Muscle of leg (tissue), 11 donors: Measurements from ENCODE around the gene TRIM14. TPM values are rescaled to one million over a fixed set of nuclear protein-coding genes. Genes with fewer than 3 reads are reported as not detected.

Experiments used
- DNase-seq: peaks from one replicate; pipeline ENCODE4 v3.0.0; 2013
- H3K27ac ChIP-seq: one replicate; pipeline ENCODE4 v1.5.1; 2013; ENCODE audit warnings: mild to moderate bottlenecking, low read length, control low read depth
- H3K27me3 ChIP-seq: one replicate; pipeline ENCODE4 v1.6.1; 2013; ENCODE audit warnings: low read length; ENCODE audit not compliant: control insufficient read depth, insufficient read depth
- H3K36me3 ChIP-seq: one replicate; pipeline ENCODE4 v1.6.1; 2013; ENCODE audit warnings: low read length; ENCODE audit not compliant: control insufficient read depth, insufficient read depth
- H3K4me1 ChIP-seq: one replicate; pipeline ENCODE4 v1.6.1; 2013; ENCODE audit warnings: low read length; ENCODE audit not compliant: control insufficient read depth, insufficient read depth
- H3K4me3 ChIP-seq: one replicate; pipeline ENCODE4 v1.5.1; 2013; ENCODE audit warnings: low read length, control low read depth
- H3K9me3 ChIP-seq: replicated peaks from 2 replicates; pipeline ENCODE4 v1.6.1; 2013; ENCODE audit warnings: low read depth, low read length; ENCODE audit not compliant: control insufficient read depth
- WGBS: methylation state at CpG from one replicate; pipeline ENCODE4 v1.1.5; 2013; ENCODE audit warnings: missing lambda C conversion rate; ENCODE audit not compliant: insufficient coverage; 5-methylcytosine and 5-hydroxymethylcytosine counted together
- polyA plus RNA-seq, 8 donors: library from polyadenylated mRNA; unstranded; fragments of 120-200 nt; gene quantifications; one replicate each; pipeline versions ENCODE4 v1.2.1 to v1.2.3, GENCODE V29; 2013; ENCODE audit warnings: inconsistent platforms in 1 of 8, low replicate concordance in 1 of 8; ENCODE audit not compliant: insufficient read length in 8 of 8, insufficient read depth in 1 of 8
- total RNA-seq: library from RNA; stranded (reverse); fragments of 120-200 nt; gene quantifications from one replicate; pipeline ENCODE4 v1.2.4, GENCODE V29; 2013

Gene TRIM14
- total and polyA plus RNA-seq, 9 donors: 0.40 to 3.4 (median 1.1) TPM

DNA sequence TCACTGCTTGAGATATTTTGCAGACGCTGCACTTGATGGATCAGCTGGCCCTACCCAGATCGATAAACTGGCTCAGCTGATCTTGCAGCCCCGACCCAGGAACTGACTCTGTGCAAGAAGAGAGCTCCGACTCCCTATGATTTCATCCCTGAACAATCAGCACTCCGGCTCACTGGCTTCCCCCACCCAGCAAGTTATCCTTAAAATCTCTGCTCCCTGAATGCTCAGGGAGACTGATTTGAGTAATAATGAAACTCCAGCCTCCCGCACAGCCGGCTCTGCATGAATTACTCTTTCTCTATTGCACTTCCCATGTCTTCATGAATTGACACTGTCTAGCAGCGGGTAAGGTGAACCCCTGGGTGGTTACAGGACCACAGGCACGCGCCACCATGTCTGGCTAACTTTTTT lies 79.4 kb downstream of the TRIM14 start:
- Histone ChIP-seq H3K27ac (no peak overlapping the region), H3K9me3 (no peaks in the 10 kb centered on the region), H3K4me3 (no peak overlapping the region), H3K27me3 (no peaks in the 10 kb centered on the region), H3K4me1 (peaks cover 11% of the 10 kb centered on the region), H3K36me3 (no peaks in the 10 kb centered on the region)
- 45% methylated on average over 3 of the region's 10 CpGs for WGBS
- DNase-seq: no peak

GRCh38 chr9:98038958-98039357 lies 80.1 kb downstream of the TRIM14 start:
- no peak for DNase-seq
- no peak overlapping the region for H3K27ac ChIP-seq
- WGBS: 44% methylated on average over 4 of the region's 8 CpGs
- H3K4me1 ChIP-seq: peaks cover 12% of the 10 kb centered on the region
- no peaks in the 10 kb centered on the region for H3K9me3 ChIP-seq
- no peaks in the 10 kb centered on the region for H3K27me3 ChIP-seq
- H3K4me3 ChIP-seq: no peak overlapping the region
- H3K36me3 ChIP-seq: no peaks in the 10 kb centered on the region

GRCh38 chr9:98037357-98037756 lies 81.7 kb downstream of the TRIM14 start:
- H3K27ac ChIP-seq: no peak overlapping the region
- DNase-seq: peak; percentile 33
- H3K9me3 ChIP-seq: no peaks in the 10 kb centered on the region
- no peaks in the 10 kb centered on the region for H3K36me3 ChIP-seq
- no peaks in the 10 kb centered on the region for H3K27me3 ChIP-seq
- peaks cover 12% of the 10 kb centered on the region for H3K4me1 ChIP-seq
- H3K4me3 ChIP-seq: no peak overlapping the region

DNA sequence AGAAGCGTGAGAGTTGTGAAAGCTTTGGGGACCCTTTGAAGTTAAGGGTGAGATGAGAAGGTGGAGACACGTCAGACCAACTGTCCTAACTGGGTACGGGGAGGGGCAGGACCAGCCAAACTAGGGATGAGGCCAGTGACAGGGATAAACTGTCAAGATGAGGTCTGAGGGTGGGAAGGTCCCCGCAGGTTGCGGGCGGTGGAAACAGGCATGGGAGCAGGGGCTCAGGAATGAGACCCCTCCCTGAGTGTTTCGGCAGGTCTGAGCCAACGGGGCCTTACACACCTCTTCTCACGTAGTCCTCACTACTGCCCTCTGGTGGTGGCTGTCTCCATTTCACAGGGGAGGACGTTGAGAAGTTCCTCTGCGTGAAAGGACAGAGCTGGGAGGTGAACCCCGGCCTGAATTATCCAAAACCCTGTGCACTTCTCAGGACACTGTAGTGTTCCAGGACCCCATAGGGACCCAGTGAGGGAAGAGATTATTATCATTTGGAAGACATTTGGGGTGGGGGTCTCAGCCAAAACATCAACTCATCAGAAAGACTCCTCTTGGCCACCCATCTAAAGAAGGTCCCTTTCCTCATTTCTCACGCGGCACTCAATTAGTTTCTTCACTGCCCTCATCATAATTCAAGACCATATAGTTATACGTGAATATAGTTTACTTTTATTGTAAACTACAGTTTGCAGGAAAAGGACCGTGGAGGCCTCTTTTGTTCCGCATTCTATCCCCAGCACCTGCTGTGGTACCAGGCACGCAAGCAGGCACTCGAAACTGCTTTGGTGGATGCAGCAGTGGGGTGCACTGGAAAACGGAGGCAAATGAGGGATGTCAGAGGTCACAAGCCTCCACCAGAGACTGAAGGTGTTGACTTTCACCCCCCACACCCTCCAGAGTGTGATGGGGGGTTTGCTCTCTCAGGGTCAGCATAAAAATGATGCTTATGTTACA lies 84.2 kb downstream of the TRIM14 start:
- Histone ChIP-seq H3K4me1 (peaks cover 12% of the 10 kb centered on the region), H3K4me3 (no peak overlapping the region), H3K27me3 (no peaks in the 10 kb centered on the region), H3K36me3 (no peaks in the 10 kb centered on the region), H3K9me3 (no peaks in the 10 kb centered on the region), H3K27ac (no peak overlapping the region)
- WGBS: 19% methylated on average over 13 of the region's 20 CpGs
- DNase-seq: peak; percentile 81

GRCh38 chr9:98031935-98032334 lies 87.1 kb downstream of the TRIM14 start:
- Histone ChIP-seq H3K9me3 (no peaks in the 10 kb centered on the region), H3K27me3 (no peaks in the 10 kb centered on the region), H3K4me3 (no peak overlapping the region), H3K27ac (no peak overlapping the region), H3K36me3 (no peaks in the 10 kb centered on the region), H3K4me1 (peaks cover 9% of the 10 kb centered on the region)
- no peak for DNase-seq
- WGBS: no CpG with 5 or more reads among the region's 1 CpG

DNA sequence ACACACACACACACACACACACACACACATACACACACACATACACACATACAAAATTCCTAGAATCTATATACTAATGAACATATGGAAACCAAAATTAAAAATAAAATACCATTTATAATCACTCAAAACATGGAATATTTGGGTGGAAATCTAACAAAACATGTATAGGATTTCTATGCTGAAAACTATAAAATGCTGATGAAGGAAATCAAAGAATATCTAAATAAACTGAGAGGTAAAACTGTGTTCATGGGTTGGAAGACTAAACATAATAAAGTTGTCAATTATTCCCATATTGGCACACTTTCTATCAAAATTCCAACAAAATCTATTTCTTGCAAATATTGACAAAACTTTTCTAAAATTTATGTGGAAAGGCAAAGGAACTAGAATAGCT lies 87.9 kb downstream of the TRIM14 start:
- no peaks in the 10 kb centered on the region for H3K27me3 ChIP-seq
- H3K9me3 ChIP-seq: no peaks in the 10 kb centered on the region
- H3K4me3 ChIP-seq: no peak overlapping the region
- DNase-seq: no peak
- no peaks in the 10 kb centered on the region for H3K36me3 ChIP-seq
- peaks cover 9% of the 10 kb centered on the region for H3K4me1 ChIP-seq
- no peak overlapping the region for H3K27ac ChIP-seq

DNA sequence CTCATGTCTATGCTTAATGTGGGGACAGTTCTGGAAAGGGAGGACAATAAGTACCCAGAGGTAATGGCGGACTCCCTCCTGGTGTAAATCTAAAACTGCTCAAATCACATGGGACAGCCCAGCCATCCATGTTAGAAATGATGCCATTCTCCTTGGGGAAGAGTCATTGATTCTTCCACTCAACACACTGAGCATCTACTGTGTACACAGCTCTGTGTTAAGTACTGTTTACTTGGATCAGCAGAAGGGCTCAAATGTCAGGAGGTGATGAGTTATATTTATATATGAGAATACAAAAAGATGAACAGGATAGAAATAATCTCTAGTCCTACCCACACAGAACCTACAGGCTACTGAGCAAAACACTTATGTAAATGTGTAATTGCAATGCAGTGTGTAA lies 94.3 kb downstream of the TRIM14 start:
- no peak overlapping the region for H3K4me3 ChIP-seq
- H3K27me3 ChIP-seq: no peaks in the 10 kb centered on the region
- peaks cover 13% of the 10 kb centered on the region for H3K36me3 ChIP-seq
- H3K27ac ChIP-seq: no peak overlapping the region
- no CpG with 5 or more reads among the region's 1 CpG for WGBS
- H3K9me3 ChIP-seq: no peaks in the 10 kb centered on the region
- H3K4me1 ChIP-seq: no peaks in the 10 kb centered on the region
- DNase-seq: no peak

- Histone ChIP-seq H3K27me3 (no peaks in the 10 kb centered on the region), H3K36me3 (peaks cover 27% of the 10 kb centered on the region), H3K9me3 (no peaks in the 10 kb centered on the region), H3K4me1 (peaks cover 4% of the 10 kb centered on the region), H3K4me3 (no peak overlapping the region), H3K27ac (no peak overlapping the region)
- no peak for DNase-seq
- WGBS: 92% methylated on average over 6 of the region's 8 CpGs
Observed at GRCh38 chr9:98022447-98022846, 96.6 kb downstream of the TRIM14 start.

DNA sequence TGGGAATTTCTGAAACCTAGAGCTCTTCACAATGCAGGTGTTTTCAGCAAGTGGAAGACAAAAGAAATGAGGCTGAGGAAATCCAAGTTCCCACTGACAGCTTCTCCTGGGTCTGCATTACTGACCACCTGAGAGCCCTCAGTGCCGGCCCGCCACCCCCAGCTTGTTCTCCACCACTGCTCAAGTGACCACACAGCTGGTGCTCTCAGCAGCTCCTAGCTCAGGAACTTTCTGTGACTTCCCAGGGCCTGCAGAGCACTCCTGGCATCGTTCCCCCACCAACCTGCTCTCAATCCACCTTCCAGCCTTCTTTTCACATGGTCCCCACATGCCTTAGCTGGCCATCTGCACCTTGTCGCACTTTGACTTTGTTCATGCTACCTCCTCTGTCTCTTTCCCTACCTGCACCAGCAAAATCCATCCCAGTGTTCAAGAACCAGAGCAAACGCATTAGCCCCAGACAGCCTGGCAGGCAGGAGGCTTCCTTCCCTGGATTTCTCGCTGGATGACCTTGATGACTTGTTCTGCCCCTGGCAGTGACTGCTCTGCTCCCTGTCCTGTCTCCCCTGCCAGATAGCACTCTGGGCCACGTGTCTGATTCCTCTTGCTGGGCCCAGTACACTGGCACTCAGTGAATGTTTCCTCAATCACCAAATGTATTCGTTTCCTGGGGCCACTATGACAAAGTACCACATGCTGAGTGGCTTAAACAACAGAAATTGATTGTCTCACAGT lies 97.5 kb downstream of the TRIM14 start:
- Histone ChIP-seq H3K36me3 (peaks cover 31% of the 10 kb centered on the region), H3K4me3 (no peak overlapping the region), H3K4me1 (peaks cover 4% of the 10 kb centered on the region), H3K27me3 (no peaks in the 10 kb centered on the region), H3K27ac (no peak overlapping the region), H3K9me3 (no peaks in the 10 kb centered on the region)
- 82% methylated on average over 8 of the region's 8 CpGs for WGBS
- DNase-seq: no peak

DNA sequence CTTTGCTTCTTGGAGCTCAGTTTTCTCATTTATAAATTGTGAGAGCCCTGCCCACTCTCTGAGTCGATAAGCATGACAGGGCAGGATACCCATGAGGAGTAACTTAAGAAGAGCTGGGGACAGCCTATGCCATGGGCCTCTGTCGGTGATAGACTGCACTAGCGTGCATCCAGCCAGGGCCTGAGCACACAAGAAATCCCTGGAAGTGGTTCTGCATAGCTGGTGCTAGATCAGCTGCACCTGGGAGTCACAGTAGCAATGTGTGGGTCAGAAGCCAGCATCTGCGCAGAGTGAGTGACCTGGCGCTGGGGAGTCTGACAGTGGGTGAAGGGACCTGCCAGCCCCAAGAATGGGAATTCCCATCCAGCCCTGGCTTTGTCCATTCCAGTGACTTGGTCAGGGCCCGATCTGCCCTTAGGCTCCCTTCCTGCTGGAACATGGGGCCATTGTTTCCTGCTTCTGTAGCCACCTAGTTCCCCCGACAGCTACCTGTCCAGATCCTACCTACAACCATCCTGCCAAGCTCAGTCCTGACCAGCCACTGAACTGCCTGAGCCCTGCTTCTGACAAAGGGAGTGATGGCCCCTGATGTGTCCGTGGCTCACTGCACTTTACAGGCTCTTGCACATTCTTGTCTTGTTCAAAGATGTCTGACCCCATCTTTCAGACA lies 98.4 kb downstream of the TRIM14 start:
- DNase-seq: no peak
- no peak overlapping the region for H3K4me3 ChIP-seq
- no peak overlapping the region for H3K27ac ChIP-seq
- peaks cover 35% of the 10 kb centered on the region for H3K36me3 ChIP-seq
- WGBS: 94% methylated on average over 8 of the region's 8 CpGs
- H3K4me1 ChIP-seq: peaks cover 4% of the 10 kb centered on the region
- H3K27me3 ChIP-seq: no peaks in the 10 kb centered on the region
- no peaks in the 10 kb centered on the region for H3K9me3 ChIP-seq
